RPMI7951 (cell line): ENCODE results near the gene FBXO34. TPM values are rescaled to one million over a fixed set of nuclear protein-coding genes. Genes with fewer than 3 reads are reported as not detected.
A peak's percentile ranks its signal among the peaks of the same experiment; 100 is the strongest.

Source experiments
- DNase-seq: peaks from one replicate; pipeline ENCODE4 v3.0.0-alpha.2; 2012; ENCODE audit warnings: low read depth
- total RNA-seq: library from RNA; depleted of rRNA; stranded (reverse); fragments of >200 nt; shearing (Covaris generic); gene quantifications from 2 replicates; pipeline ENCODE4 v1.2.3, GENCODE V29; 2014

Gene FBXO34
- total RNA-seq, 1 experiment from 2014 or later = 18.3 TPM

DNA sequence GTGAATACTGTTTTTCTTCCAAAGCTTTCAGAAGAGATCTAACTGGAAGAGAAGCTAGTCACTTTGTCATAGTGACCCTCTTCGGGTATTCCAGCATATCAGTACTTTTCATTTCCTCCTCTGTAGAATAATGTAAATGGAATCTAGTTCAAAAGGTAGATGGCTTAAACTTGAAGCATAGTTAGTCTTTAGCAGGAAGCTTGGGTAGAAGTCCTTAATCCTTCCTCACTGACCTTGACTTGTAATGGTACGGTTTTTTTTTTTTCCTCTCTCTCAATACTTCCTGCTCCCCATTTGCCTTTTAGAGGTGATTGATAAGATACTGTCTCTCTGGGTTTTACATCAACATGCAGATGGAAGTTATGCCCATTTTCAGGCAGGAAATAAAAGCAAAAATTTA lies 1.7 kb downstream of the FBXO34 start:
- DNase-seq = no peak

DNA sequence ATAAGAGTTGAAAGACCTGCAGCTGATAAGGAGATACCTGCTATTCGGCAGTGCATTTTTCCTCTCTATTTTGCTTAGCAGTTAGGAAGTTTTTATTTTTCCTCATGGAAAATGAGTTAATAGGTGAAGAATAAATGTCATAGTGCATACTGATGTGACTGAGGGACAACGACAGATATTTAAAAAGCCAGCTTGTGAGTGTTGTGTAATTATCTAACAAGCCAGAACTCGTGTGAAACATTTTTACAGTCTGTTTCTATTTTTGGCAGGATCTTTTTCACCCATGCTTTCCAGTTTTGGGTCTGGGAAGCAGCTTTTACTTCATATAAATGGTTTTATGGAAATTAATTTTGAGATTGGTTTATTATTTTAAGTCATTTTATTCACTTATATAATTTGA lies 2.9 kb downstream of the FBXO34 start:
- no peak for DNase-seq

DNA sequence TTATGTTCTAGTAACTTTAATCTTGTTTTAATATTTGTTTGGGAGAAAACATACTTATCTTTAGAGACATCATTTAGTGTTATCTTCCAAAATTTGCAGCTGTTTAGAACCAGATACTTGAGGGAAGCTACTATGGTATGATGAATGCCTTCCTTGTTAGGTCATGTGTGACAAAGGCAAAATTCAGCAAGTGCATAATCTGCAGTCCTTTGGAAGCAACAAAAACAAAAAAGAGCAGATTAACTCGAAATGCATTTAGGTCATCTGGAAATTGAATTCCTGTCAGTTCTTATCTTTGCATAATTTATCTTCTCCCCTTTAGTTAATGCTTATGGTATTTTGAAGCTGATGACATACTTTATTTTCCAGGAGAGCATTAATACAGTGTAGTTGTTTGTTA lies 3.5 kb downstream of the FBXO34 start:
- peak; percentile 8 for DNase-seq

DNA sequence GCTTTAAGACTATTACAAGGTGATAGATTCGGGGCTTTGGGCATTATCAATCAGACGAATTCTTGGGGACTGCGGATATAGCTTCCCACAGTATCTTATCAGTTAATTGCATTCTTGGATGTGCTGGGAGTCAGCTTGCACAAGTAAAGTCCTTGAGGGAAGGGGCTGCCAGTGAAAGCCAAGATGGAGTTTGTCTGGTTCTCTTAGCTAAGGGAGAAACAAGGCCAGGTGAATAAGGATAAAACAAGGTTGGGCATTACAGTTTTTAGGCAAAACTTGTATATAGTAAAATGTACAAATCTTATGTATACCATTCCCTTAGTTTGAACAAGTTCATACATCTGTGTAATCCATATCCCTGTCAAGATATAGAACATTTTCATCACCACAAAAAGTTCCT lies 5.5 kb downstream of the FBXO34 start:
- no peak for DNase-seq

DNA sequence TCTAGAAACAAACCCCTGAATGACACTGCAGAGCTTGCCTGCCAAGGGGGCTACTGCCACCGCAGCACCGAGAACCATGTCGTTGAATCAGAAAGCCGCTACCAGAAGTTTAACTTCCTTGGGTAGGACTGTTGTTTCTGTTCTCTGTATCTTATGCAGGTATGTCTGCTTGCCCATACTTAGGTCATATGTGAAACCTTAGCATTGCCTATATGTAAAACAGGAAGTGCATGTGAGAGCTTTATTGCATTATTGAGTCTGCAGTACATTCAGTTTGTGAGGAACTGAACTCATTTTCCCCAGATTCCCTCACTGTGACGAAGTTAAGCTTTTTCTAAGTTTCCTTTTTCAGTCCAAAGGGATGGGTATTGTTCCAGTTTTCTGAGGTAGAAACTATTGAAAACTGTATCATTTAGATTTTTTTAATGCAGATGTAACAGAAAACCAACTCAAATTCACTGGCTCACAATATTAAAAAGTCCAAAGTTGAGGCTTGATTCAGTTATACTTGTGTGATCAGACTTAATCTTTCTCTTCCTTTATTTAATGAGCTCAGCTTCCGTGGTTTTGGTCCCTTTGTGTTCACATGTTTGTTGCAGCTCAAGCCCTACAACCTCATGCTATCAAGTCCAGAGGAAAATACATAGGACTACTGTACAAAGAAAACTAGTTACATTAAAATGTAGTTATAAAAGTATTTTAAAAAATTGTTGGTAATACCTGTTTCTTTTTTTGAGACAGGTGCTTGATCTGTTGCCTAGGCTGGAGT lies 6.9 kb downstream of the FBXO34 start:
- DNase-seq = no peak

DNA sequence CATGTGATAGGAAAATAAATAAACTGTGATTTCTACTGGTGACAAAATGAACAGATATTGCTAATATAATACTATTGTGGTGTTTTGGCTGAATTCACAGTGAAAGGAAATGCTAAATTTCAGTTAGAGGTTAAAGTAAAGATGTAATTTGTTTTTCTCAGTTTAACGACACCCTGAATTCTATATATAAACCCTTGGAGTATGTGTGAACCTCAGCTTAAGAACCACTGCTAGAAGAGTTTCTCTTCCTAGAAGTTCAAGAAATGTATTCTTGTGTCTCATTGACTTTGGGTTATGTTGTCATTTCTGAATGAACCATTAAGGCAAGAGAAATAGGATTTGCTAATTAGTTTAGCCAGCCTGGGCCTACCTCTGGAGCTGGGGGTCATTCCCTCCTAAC lies 8.2 kb downstream of the FBXO34 start:
- no peak for DNase-seq

DNA sequence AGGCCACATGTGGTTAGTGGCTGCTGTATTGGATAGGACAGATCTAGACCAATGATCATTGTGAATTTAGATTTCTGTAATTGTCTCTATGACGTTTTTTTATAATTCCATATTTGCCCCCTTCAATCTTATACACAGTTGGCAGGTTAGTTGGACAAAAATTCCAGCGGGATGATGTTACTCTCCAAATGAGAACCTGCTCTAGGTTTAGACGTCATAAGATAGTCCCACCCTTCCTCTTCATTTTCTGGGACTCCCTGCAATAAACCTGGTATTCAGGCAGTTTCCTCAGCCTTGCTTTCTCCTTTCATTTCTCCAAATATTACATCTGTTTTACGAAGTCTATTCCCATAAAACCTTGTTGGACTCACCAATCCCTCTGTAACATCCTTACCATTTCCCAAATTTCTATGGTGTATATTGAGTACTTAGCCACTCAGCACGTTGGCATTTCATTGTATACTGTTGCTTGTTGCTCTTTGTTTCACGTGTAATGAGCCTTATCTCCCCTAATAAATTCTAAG lies 10.2 kb downstream of the FBXO34 start:
- DNase-seq = no peak

DNA sequence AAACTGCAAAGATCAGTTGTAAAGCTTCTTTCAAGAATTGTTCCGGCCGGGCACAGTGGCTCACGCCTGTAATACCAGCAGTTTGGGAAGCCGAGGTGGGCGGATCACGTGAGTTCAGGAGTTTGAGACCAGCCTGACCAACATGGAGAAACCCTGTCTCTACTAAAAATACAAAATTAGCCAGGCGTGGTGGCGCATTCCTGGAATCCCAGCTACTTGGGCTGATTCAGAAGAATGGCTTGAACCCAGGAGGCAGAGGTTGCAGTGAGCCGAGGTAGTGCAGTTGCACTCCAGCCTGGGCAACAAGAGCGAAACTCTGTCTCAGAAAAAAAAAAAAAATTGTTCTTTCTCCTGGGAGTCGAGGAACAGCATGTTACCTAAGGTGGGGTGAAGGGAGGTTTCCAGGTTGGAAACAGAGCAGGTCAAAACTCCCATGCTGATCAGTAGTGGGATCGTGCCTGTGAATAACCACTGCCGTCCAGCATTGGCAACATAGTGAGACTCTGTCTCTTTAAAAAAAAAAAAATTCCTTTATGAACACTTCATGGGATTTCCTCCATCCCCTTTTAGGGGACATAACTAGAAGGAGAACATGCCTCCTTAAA lies 13.9 kb downstream of the FBXO34 start:
- DNase-seq = no peak

DNA sequence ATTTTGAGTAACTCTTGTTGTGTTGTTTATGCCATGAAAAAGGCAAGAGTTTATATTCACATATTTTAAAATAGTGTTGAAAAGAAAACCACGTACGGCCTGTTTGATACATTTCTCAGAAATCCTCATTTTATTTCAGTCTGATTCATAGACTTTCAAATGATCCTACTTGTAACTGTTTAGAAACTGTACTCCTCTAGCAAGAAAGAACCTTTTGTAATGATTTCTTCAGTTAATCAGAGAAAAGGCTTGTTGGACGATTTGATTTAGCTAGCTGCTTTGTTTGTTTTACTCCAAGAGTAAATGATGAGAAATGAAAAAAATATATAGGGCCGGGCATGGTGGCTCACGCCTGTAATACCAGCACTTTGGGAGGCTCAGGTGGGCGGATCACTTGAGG lies 17.2 kb downstream of the FBXO34 start:
- DNase-seq = no peak

DNA sequence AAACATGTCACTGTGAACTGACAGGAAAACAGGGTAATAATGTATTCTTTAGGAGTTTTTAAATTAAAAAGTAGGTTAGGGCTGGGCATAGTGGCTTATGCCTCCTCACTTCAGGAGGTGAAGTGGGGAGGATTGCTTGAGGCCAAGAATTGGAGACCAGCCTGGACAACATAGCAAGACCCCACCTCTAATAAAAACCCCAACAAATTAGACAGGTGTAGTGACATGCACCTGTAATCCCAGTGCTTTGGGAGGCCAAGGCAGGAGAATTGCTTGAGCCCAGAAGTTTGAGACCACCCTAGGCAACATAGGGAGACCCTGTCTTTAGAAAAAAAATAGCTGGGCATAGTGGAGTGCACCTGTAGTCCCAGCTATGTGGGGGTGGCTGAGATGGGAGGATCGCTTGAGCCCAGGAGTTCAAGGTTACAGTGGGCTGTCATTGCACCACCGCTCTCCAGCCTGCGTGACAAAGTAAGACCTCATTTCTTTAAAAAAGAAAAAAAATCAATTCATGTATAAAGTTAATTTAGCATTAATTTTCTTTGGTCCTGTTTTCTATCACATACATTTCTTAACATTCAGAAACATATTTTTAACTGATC lies 20.4 kb downstream of the FBXO34 start:
- DNase-seq = no peak

DNA sequence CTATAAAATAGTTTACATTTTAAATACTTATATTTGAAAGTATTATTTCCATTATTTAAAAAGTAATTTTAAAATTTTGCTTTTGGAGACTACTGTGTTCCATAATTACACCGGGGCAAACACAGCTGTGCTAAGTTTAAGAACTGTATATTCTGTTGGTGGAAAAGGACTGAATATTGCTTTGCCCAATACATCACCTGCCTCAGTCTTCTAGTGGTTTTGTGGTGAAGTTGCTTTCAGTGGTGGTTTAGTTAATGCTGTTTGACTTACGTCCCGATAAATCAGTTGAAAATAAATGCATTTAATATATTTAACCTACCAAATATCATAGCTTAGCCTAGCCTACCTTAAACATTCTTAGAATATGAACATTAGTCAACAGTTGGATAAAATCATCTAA lies 23.4 kb downstream of the FBXO34 start:
- no peak for DNase-seq

DNA sequence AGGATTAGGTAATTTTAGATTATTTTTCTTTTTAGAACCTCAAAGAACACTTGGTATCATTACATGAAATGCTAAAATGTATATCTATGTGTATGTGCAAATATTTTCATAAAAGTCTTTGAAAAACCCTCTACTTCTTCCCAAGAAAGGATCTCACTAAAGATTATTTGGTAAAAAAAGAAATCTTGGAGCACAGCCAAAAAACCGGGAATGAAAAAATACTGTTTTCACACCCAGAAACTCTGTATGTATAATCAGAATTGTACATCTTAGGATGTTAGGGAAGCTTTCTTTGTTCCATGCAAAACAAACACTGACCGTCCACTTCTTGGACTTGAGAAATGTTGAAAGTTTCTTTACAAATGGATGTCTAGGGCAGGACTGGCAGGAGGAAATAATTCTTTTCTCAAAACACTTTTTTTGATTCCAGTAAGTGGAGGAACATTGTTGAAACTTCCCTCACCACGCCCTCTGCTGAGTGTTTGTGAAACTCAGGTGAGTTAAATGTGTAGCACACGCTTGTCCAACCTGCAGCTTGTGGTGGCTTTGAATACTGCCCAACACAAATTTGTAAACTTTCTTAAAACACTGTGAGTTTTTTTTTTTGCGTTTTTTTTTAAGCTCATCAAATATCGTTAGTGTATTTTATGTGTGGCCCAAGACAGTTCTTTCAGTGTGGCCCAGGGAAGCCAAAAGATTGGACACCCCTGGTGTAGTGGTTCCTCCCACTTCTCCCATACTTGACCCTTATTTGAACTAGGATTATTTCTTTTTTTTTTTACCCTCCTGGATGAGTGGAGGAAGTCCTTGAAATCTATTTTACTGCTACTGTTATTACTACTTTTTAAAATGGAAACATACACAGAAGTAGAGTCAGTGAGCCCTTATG lies 26.6 kb downstream of the FBXO34 start:
- no peak for DNase-seq

DNA sequence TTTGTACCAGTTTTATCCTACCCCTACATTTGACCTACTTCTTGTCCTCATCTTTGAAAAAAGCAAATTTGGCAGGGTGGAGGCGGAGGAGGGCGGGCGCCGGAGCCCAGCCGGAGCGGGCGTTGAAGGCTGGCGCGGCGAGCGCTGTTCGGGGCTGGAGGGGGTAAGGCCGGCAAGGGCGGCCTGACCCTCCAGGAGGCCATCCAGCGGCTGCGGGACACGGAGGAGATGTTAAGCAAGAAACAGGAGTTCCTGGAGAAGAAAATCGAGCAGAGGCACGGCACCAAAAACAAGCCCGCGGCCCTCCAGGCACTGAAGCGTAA lies 27.2 kb downstream of the FBXO34 start:
- DNase-seq = no peak

DNA sequence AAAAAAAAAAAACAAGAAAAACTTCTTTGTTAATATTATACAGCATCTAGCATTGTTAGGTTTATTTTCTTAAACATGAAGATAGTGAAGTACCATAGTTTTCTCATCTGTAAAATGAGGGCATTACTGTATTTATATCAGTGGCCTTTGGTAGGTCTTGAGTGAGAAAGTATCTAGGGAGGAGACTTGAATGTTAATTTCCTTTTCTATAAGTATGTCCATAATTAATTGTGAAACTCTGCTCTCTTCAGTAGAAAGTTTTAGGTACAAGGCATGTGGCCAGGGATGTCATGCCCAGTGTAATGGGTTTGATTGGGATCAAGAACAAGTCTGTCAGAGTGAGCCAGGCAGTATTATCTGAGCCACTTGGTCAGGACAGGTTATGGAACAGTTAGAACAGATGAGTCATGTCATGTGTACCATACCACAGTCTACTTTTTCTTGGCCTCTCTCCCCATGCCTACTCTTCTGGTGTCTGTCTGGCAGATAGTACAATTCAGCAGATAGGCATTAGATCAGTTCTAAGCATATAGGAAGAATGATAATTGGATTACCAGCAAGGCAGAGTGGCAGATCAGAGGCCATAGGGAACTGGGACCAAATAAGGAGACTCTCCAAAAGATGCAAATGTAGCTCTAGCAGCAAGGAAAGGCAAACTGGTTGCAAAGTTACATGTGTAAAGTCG lies 30.4 kb downstream of the FBXO34 start:
- DNase-seq = peak; percentile 56

DNA sequence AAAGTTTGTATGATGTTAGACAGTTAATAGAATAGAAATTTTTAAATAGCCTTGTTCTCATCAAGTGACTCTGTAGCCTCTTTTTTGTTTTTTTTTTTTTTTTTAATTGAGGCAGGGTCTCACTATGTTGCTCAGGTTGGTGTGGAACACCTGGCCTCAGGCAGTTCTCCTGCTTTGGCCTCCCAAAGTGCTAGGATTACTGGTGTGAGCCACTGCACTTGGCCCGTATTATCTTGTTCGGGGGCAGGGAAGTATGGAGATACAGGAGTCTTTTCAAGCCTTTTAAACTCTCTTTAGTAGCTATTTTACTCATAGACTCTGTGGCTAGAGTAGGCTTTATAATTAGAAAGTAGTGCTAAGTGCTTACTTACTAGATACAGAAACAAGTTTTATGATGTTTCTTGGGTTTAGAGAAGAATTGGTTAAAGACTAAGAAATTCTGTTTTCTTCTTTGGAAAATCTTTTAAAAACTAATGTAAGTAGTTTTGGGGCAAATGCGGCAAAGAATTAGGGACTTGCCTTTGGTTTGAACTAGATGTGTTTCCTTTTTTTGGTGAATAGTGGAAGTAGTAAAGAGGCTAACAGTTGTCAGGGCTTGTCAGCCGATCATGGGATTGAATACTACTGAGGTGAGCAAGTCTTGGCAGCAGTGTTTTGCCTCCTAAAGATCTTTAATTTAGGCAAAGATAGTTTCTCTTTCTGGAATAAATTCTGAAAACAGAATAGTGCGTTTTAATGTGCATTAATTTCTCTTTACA lies 31.3 kb downstream of the FBXO34 start:
- no peak for DNase-seq

DNA sequence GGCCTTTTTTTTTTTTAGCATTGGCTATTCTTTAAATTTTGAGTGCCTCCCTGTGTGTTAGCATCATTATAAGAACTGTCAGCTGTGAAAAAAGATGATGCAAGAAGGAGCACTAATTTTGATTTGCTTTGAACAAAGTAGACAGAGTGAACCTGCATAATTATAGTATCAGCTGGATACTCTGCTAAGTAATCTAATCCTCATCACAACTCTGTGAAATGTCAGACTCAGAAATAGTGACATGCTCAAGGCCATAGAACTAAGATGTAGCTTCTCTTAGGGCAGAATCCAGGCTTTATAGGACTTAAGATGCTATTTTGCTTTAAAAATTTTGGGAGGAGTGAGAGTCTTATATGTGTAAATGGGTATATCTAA lies 31.9 kb downstream of the FBXO34 start:
- DNase-seq = no peak

DNA sequence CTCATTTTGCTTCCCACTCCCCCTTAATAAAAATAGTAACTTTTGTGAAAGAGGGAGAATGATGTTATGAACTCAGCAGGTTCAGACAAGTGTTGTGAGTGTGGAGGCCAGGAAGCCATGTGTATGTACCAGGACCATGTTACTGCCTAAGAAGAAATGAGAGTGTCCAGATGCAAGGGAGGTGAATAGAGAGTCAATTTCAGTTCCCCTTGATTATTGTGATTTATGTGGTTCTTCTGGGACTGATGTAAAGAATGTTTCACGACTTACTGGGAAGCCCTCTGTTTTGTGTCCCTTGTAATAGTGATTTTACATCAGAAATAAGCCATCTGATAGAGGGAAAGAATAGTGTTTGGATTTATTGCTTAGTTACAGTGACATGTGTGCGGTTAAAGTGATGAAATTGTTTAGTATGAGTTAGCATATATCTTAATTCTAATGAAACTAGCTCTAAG lies 32.5 kb downstream of the FBXO34 start:
- no peak for DNase-seq

DNA sequence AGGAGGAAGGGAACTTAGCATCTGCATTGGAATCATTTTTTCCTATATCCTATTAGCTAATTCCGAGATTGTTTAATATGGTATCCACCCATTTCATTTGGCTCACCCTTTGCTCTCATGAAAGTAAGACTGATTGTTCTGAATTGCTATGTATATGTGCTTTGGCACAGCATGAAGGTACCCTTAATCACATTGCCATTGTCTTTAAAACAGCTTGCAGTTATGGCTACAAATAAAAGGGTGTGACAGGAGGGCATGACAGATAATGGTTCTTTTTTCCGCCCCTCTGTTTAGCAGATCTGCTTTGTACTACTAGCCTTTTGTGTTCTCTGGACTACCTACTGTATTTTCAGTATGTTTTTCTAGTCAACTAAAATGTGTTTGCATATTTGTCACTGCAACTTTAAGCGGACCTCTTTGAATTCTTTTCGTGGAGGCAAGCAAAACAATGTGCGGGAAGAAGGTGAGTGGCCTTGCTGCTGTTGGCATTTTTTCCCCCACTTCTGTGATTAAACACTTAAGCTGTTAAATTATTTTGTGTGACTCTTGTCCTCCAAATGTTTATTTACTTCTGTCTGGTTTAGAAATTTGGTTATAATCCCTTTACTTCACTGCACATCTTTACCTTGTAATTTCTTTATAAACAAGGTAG lies 35.8 kb downstream of the FBXO34 start:
- DNase-seq = no peak

DNA sequence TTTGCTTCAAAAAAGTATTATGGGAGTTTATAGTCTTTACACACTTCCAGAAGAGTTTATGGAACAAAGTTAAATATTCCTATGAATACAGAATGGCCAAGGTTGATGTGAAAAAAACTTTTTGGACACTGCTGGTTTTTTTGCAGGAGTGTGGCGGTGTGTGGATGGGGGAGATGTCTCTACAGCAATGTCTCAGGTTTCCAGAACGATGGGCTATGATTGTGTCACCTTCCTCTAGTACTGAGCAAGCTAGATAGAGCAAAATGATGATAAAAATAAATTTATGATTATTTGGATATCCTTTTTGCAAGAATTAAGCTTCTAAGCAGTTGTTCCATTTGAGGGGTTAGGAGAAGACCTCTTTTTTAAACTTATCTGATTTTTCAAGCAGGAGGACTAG lies 37.9 kb downstream of the FBXO34 start:
- no peak for DNase-seq

DNA sequence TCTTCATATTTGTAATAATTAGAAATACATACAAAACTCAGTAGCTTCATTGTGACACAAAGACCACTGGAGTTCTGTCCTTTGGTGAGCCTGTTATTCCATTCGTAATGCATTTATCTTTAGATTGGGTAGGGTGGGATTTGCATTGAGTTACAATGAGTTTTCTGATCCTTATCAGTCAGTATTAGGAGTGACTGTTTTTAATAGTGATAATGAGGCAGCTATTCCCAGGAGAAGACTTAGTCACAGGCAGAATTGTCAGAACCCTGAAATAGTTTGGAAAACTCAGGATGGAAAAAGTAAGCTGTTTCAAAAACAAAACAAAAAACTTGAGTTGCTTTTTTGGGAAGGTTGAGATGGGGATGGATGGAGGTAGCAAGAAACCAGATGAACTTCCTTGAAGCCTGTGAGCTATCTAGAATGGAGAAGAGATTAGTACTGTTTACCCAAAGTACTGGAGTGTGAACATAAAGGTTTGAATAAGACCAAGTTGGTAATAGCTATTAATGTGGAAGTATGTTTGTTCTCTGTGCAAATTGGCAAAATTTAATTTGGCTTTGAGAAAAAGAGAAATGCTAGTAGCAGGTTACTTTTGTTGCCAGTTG lies 38.6 kb downstream of the FBXO34 start:
- DNase-seq = no peak
